GM19025 (cell line): Measurements from ENCODE around the gene MYH14.
"Not testable (repeated sequence)": the region's sequence is repeated elsewhere in the genome, so short reads cannot be mapped to it uniquely, and the experiment has no call there.

Experiments
- ATAC-seq: cut with Tn5 transposase; IDR thresholded peaks from one replicate; pipeline ENCODE4 v1.9.1; 2021; ENCODE audit warnings: mild to moderate bottlenecking, low read depth, moderate library complexity; ENCODE audit not compliant: unreplicated experiment

MYH14 gene

DNA sequence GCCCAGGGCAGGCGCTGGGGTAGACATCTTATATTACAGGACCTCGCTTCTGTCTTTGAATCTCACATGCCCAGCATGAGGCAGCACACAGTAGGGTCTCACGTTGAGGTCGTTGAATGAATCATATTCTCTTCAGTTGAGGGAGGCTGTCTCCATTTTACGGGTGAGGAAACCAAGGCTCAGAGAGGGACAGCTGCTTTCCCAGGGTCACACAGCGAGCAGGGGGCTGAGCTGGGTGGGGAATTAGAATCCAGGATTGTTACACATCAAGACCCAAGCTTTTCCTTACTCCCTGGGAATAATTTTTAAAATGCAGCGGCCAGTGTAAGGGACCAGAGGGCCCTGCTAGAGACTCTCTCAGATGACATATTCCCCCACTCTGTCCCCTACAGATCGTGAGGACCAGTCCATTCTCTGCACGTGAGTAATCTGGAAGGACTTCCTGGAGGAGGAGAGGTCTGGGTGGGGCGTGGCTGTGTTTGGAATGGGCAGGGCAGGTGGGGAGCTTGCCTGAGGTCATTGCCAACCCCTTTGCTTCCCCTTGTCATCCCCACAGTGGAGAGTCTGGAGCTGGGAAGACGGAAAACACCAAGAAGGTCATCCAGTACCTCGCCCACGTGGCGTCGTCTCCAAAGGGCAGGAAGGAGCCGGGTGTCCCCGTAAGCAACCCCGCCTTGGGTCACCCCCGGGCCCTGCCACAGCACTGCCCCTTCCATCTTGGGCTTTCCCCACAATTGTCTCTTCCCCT is 19.4 kb downstream of the MYH14 start:
- no peak for ATAC-seq

DNA sequence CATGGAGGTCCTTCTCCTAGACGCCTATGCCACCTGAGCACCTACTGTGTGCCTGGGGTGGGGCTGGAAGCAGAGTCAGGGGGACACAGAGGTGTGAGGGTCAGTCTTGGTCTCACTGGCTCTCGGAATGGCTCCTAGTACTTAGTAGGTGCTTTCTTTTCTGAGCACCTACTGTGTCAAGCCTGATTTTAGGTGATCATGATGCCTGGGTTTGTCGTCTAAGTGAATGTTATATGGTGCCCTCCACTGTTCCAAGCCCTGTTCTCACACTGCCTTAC is 20.0 kb downstream of the MYH14 start:
- ATAC-seq = no peak

DNA sequence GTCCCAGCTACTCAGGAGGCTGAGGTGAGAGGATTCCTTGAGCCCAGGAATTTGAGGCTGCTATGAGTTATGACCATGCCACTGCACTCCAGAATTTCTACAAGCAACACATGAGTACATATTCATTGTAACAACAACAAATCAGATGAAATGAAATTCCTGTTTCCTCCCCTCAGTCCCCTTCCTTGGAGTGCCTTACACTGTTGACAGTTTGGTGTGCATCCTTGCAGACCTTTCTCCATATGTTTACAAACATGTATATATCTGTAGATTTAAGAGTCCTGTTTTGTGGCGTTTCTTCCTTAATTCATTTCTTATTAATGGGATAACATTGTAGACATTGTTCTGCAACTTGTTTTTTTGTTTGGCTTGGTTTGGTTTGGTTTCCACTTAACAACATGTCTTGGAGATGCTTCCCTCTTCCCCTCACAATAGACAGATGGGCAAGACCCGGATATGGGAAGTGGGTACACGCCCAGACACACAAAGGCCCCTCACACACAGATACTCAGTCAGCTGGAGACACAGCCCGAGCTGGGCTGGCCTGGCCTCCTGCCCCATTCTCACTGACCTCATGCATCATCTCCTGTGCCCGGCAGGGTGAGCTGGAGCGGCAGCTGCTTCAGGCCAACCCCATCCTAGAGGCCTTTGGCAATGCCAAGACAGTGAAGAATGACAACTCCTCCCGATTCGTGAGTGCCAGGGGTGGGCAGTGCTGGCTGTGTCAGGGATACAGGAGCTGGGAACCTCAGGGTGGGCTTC is 21.7 kb downstream of the MYH14 start:
- no peak for ATAC-seq

DNA sequence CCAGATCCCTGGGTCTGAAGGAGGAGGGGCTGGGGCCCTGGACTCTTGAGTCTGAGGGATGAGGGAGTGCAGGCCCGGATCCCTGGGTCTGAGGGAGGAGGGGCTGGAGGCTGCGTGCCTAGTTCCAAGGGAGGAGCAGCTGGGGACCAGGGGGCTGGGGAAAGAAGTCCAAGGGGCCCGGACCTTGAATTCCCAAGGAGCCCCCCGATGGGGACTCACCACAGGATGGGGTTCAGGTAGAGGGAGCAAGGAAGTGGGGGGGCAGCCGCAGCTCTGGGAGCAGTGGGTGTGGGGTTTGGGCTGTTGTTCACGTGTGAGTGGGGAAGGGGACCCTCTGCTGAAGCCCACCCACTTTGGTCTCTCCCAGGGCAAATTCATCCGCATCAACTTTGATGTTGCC is 23.1 kb downstream of the MYH14 start:
- ATAC-seq = no peak

DNA sequence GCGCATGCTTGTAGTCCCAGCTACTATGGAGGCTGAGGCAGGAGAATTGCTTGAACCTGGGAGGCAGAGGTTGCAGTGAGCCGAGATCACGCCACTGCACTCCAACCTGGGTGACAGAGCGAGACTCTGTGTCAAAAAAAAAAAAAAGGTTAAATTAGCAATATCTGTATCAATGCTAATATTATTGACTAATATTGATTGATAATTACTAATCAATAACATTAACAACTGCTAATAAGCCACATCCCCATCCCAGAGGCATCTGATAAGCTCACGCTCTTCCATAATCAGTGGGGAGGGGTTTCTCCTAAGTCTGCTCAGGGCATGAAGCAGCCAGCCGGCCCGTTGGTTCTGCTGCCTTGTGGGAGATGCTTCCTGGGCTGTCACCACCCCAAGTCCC is 24.7 kb downstream of the MYH14 start:
- not testable (repeated sequence) for ATAC-seq

DNA sequence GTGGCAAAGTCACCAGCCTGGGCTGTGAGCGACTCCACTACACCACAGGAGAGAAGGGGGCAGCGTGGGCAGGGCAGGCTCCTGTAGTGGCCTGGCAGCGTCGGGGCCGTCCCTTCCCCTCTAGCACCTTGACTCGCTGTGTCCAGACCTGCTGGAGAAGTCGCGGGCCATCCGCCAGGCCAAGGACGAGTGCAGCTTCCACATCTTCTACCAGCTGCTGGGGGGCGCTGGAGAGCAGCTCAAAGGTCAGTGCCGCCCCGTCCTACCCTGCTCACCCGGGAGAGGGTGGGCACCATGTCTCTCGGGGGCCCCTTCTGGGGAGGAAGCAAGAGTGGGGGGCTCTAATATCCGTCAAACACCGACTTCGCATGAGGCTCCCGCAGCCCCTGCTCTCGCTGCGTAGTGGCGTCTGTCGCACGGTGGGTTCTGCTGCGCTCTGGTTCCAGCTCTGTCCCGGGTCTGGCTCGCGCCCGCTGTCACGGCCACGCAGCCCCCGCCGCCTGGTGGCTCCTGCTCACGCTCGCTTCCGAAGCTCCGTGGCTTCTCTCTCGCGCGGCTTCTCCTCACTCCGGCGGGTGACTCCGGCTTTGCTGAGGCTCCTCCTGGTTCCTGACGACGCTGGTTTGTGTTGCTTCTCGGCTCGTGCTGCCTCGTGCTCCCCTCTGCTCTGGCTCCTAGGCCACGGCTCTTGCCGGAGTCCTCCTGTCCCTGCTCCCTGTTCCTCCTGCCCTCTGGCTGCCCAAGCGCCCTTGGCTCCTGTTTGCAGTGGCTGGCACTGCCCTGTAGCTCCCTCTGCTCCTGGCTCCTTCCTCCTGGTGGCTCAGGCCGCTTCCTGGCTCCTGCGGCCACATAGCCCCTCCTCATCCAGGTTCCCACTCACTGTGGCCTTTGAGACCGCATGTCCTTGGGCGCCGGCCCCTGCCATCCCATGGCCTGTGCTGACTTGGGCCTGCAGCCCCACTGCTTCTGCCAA is 27.2 kb downstream of the MYH14 start:
- ATAC-seq = no peak

DNA sequence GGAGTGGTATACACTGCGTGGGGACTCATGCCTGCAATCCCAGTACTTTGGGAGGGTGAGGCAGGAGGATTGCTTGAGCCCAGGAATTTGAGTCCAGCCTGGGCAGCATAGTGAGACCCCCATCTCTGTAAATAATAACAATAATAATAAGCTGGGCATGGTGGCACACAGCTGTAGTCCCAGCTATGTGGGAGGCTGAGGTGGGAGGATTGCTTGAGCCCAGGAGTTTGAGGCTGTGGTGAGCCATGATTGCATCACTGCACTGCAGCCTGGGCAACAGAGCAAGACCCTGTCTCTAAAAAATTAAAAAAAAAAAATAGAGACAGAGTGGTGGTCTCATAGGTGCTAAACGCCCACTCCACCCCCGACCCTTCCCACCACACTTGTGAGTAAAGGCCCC is 28.0 kb downstream of the MYH14 start:
- not testable (repeated sequence) for ATAC-seq

DNA sequence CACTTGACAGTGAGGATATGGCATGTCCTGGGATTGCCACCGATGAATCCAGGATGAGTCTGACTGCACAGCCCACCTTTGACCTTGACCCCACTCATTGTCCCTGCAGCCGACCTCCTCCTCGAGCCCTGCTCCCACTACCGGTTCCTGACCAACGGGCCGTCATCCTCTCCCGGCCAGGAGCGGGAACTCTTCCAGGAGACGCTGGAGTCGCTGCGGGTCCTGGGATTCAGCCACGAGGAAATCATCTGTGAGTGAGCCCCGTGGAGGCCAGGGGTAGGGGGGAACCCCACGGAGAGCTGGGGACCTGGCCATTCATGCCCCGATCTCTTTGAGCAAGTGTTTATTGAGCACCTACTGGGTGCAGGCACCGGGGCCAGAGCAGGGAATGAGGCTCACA is 28.4 kb downstream of the MYH14 start:
- ATAC-seq = no peak

DNA sequence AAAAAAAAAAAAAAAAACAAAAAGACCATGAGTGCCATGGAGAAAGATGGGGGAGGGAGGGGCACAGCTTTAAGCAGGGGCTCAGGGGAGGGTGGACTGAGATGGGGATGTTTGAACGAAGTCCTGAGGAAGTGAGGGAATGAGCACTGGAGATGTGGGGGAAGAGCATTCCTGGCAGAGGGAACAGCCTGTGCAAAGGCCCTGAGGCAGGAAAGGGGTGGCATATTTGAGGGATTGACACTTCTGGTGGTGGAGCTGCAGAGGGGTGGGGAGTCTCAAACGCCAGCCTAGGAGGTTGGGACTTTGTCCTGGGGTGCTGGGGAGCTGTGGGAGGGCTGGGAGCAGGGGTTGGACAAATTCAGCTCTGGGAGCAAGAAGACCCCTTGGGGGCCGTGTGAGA is 29.2 kb downstream of the MYH14 start:
- no peak for ATAC-seq

DNA sequence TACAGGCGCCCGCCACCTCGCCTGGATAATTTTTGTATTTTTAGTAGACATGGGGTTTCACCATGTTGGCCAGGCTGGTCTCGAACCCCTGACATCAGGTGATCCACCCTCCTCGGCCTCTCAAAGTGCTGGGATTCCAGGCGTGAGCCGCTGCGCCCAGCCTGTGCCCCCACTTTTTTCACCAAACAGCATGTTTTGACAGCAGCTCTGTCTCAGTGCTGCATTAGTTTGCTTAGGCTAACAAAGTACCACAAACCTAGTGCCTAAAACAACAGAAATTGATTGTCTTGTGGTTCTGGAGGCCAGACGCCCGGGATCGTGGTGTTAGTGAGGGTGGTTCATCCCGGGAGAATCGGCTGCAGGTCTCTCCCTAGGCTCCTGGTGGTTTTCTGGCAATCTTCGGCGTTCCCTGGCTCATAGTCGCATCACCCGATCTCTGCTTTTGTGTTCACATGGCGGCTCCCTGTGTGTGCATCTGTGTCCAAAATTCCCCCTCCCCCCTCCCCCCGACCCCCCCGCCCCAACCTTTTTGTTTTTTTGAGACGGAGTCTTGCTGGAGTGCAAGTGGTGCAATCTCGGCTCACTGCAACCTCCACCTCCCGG is 30.0 kb downstream of the MYH14 start:
- ATAC-seq = no peak

DNA sequence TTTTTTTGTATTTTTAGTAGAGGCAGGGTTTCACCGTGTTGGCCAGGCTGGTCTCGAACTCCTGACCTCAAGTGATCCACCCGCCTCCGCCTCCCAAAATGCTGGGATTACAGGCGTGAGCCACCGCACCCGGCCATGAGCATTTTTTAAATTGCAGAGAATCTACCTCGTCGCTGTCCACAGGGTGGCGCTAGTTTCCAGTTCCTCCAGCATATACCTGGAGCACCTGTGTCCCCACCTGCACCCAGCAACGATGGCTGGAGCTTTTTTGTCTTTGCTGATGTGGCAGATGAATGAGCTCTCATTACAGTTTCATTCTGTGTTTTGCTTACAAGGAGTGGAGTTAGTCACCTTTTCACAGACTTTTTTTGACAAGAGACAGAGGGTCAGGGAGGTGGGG is 34.1 kb downstream of the MYH14 start:
- not testable (repeated sequence) for ATAC-seq

DNA sequence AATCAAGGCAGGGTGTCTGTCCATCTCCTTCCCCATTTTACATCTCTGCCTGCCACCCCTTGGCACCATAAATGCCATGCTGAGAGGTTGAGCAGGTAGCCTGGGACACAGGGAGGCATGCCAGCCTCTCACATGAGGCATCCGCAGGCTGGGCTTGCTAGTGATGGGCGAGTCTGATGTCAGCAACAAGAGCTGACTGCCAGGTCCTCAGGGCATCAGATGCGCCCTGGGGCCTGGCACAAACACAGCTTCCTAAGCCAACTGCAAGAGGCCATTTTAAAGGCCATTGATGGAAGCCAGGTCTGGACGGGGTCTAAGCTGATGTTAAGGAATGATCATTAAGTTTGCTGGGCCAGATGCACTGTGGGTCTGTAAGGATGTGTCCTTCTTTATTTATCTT is 34.6 kb downstream of the MYH14 start:
- ATAC-seq = no peak

DNA sequence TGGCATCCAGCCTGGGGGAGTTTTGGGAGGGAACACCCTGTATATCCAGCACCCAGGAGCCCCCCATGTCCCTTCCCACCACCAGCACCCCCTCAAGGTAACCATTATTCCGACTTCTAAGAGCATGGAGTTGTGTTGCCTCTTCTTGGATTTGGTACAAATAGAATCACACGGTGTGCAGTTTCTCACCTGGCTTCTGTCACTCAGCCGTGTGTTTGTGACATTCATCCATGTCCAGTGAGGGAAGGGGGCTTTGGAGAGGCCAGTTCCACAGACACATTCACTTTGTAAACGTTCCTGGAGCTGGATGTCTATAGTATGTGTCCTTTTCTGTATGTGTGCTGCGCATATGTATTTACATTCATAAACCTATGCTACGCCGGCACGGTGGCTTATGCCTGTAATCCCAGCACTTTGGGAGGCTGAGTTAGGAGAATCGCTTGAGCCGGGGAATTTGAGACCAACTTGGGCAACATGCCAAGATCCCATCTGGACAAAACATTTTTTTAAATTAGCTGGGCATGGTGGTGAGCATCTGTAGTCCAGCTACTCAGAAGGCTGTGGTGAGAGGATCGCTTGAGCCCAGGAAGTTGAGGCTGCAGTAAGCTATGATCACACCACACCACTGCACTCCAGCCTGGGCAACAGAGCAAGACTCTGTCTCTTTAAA is 36.6 kb downstream of the MYH14 start:
- ATAC-seq = no peak

DNA sequence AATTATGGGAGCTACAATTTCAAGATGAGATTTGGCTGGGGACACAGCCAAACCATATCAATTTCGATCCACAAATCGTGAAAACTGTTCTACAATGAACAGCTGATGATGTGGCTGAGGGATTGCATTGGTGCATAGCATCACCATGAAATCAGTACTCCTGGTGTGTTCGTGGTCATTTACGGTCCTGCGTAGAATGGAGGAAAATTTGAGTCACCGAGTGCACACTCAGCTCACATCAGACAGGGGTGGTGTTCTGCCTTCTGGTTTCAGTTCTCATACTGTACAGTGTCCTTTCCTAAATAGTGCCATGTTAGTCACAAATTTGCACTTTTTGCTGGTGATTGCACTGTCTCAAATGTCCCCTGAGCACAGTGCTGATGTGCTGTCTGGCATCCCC is 39.2 kb downstream of the MYH14 start:
- no peak for ATAC-seq

DNA sequence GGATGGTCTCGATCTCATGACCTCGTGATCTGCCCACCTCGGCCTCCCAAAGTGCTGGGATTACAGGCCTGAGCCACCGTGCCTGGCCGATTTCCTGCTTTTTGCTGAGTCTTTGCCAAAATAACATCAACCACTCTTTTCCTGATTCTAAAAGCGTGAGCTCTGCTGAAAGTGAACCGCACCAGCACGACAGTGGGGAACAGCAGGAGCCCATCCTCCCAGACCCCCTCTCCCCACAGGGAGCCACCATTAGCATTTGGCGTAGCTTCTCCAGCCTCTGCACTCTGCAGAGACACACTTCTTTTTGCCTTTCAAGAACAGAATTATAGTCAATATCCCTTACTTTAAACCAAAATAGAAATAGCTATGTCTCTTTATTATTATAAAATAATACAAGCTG is 41.3 kb downstream of the MYH14 start:
- ATAC-seq = no peak

DNA sequence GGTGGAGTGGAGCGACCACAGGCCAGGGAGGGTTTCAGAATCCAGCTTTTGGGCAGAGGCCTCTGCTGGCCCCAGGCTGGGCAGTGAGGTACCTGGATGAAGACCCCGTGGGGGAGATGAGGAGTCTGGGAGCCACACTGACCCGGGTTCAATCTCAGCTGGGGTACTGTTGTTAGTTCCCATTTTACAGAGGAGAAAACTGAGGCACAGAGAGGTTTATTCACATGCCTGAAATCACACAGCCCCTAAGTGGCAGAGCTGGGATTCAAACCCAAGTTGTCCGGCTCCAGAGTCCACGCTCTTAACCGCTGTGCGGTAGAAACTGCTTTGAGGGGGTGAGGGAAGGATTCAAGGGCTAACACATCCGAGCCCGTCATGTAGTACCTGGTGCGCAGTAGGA is 45.0 kb downstream of the MYH14 start:
- ATAC-seq = no peak

DNA sequence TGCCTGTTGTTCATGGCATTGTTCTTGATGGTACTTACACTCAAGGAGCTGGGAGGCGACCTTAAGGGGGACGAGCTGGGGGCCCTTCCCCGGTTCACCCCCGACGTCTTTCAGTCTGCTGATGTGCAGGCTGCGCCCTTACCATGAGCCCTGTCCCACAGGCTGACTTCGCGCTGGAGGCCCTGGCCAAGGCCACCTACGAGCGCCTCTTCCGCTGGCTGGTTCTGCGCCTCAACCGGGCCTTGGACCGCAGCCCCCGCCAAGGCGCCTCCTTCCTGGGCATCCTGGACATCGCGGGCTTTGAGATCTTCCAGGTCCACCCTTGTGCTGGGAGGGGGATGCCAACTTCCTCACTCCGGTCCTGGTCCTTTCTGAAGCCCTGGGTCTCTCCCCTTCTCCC is 45.4 kb downstream of the MYH14 start:
- ATAC-seq = no peak

DNA sequence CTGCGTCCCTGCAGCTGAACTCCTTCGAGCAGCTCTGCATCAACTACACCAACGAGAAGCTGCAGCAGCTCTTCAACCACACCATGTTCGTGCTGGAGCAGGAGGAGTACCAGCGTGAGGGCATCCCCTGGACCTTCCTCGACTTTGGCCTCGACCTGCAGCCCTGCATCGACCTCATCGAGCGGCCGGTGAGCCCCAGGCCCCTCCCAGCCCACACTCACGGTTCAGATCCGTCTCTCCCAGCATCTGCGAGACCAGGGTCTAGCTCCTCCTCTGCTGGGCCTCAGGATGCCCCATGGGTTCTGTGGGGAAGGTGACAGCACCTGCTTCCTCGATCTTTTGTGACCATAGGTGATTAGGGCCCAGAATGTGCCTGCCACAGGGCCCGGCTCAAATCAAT is 46.2 kb downstream of the MYH14 start:
- no peak for ATAC-seq

DNA sequence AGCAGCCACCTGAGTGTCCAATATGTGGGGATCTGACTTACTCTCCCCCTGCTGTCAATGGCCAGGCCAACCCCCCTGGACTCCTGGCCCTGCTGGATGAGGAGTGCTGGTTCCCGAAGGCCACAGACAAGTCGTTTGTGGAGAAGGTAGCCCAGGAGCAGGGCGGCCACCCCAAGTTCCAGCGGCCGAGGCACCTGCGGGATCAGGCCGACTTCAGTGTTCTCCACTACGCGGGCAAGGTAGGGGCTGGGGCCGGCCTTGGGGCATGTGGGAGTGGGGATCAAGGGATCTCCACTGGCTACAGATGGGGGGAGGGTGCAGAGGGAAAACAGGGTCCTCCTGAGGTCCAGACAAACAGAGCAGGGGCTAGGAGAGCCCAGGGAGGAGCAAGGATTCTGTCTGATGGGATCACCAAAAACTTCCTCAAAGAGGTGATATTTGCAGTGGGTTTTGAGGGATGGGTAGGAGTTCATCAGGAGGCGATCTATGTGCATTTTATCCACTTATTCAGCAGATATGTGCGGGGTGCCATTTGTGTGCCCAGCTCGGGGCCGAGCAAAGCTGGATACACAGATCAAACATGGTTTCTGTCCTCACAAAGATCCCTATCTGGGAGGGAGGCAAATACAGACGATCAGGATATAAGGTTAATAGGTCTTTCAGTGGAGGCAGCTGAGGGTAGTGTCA is 47.2 kb downstream of the MYH14 start:
- ATAC-seq = no peak
